ENCODE data around the gene TRIM15.
A peak's percentile ranks its signal among the peaks of the same experiment; 100 is the strongest.

DNA sequence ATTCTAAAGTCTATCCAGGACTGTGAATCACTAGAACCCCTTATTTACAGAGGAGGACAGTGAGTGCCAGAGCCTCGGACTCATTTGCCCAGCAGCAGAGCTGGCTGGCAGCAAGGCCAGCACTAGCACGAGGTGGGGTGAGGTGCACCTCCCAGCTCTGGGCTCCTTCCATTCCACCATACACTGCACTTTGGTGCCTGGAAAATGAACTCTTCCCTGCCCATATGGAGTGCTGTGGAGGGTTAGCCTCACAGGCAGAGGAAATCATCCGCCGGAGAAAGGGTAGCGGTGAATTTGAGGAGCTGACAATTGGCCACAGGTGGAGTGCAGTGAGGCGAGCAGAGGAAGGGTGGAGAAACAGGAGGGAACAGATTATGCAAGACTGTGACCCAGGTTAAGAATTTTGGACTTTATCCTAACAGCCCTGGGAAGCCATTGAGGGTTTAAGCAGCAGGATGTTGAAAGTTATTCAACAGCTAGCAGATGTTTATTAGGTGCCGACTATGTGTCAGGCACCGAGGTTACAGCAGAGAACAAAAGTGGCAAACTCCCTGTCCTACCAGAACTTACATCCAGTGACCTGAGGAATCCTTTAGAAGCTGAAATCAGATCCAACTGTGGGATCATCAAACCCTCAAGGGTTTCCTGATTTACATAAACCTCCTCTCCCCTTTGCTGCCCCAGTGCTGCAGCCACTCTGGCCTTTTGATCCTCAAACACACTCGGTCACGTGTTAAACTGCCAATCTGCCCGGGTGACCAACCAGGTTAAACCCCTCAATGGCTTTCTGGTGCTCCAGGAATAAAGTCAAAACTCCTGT is 43.7 kb downstream of the TRIM15 start:
- TF ChIP-seq SIN3A (IDR thresholded peaks at IDR 0.05; ENCODE audit: borderline replicate concordance, insufficient read depth, low read length) (0 out of 2 replicates have a peak, but pooled peaks have one; percentile 66), POLR2AphosphoS5 (IDR thresholded peaks at IDR 0.05; ENCODE audit: low read depth, low read length) (no peak)
